ENCODE data around the gene ST8SIA1.

ST8SIA1 gene

GRCh38 chr12:22313286-22313962 is 21.1 kb downstream of the ST8SIA1 start:
- Mint-ChIP-seq H3K36me3 (ENCODE audit: low read depth) (peaks cover 22% of the 10 kb centered on the region), H3K27ac (no peak overlapping the region), H3K4me3 (no peak overlapping the region), H3K27me3 (ENCODE audit: low read depth, poor library complexity) (no peaks in the 10 kb centered on the region), H3K9me3 (peaks cover 5% of the 10 kb centered on the region), H3K4me1 (no peaks in the 10 kb centered on the region)
- no peak for DNase-seq
- TF ChIP-seq CTCF (IDR thresholded peaks at IDR 0.05), result no peak

- Mint-ChIP-seq H3K27ac (no peak overlapping the region), H3K27me3 (ENCODE audit: low read depth, poor library complexity) (no peaks in the 10 kb centered on the region), H3K4me1 (no peaks in the 10 kb centered on the region), H3K36me3 (ENCODE audit: low read depth) (peaks cover 30% of the 10 kb centered on the region), H3K4me3 (no peak overlapping the region), H3K9me3 (peaks cover 7% of the 10 kb centered on the region)
- no peak for DNase-seq
- no peak for TF ChIP-seq CTCF (IDR thresholded peaks at IDR 0.05)
Measured at GRCh38 chr12:22312336-22312735, 22.2 kb downstream of the ST8SIA1 start.

GRCh38 chr12:22310709-22311108 is 23.8 kb downstream of the ST8SIA1 start:
- Mint-ChIP-seq H3K4me3 (no peak overlapping the region), H3K4me1 (no peaks in the 10 kb centered on the region)

GRCh38 chr12:22310275-22310674 is 24.2 kb downstream of the ST8SIA1 start:
- peaks cover 10% of the 10 kb centered on the region for H3K9me3 Mint-ChIP-seq
- H3K36me3 Mint-ChIP-seq (ENCODE audit: low read depth), result peaks cover 32% of the 10 kb centered on the region
- no peak overlapping the region for H3K4me3 Mint-ChIP-seq
- DNase-seq, result no peak
- H3K27me3 Mint-ChIP-seq (ENCODE audit: low read depth, poor library complexity), result peaks cover 4% of the 10 kb centered on the region
- H3K4me1 Mint-ChIP-seq, result no peaks in the 10 kb centered on the region
- TF ChIP-seq CTCF (IDR thresholded peaks at IDR 0.05), result no peak
- no peak overlapping the region for H3K27ac Mint-ChIP-seq

More at GRCh38 chr12:22310709-22311108, 23.8 kb downstream of the ST8SIA1 start:
- peaks cover 10% of the 10 kb centered on the region for H3K9me3 Mint-ChIP-seq
- DNase-seq, result no peak
- peaks cover 4% of the 10 kb centered on the region for H3K27me3 Mint-ChIP-seq (ENCODE audit: low read depth, poor library complexity)
- no peak for TF ChIP-seq CTCF (IDR thresholded peaks at IDR 0.05)
- H3K36me3 Mint-ChIP-seq (ENCODE audit: low read depth), result peaks cover 32% of the 10 kb centered on the region
- H3K27ac Mint-ChIP-seq, result no peak overlapping the region

- Mint-ChIP-seq H3K9me3 (peaks cover 31% of the 10 kb centered on the region), H3K36me3 (ENCODE audit: low read depth) (peaks cover 54% of the 10 kb centered on the region), H3K4me1 (no peaks in the 10 kb centered on the region), H3K27ac (no peak overlapping the region), H3K4me3 (no peak overlapping the region), H3K27me3 (ENCODE audit: low read depth, poor library complexity) (peaks cover 4% of the 10 kb centered on the region)
- TF ChIP-seq CTCF (IDR thresholded peaks at IDR 0.05), result no peak
- no peak for DNase-seq
Measured at GRCh38 chr12:22307811-22308210, 26.7 kb downstream of the ST8SIA1 start.

GRCh38 chr12:22306311-22306710 is 28.2 kb downstream of the ST8SIA1 start:
- Mint-ChIP-seq H3K27ac (no peak overlapping the region), H3K9me3 (peaks cover 46% of the 10 kb centered on the region), H3K4me3 (no peak overlapping the region), H3K27me3 (ENCODE audit: low read depth, poor library complexity) (peaks cover 4% of the 10 kb centered on the region), H3K36me3 (ENCODE audit: low read depth) (peaks cover 64% of the 10 kb centered on the region), H3K4me1 (no peaks in the 10 kb centered on the region)
- no peak for DNase-seq
- no peak for TF ChIP-seq CTCF (IDR thresholded peaks at IDR 0.05)

Measured in nephron progenitor cell (in vitro differentiated cells).